ENCODE results near the gene PGP.

The PGP gene

DNA sequence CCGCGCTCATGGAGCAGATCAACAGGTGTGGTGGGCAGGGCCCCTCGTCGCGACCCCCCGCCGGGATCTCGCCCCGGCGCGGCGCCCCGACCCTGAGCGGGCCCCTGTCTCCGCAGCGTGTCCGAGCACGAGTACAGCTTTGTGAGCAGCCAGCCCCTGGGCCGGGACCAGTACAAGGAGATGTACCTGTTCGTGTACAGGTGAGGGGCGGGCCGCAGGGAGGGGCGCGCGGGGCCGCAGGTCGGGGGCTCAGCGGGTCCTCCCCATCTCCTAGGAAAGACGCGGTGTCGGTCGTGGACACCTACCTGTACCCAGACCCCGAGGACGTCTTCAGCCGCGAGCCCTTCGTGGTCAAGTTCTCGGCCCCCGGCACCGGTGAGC lies 22.5 kb upstream of the PGP start:
- DNase-seq: no peak

DNA sequence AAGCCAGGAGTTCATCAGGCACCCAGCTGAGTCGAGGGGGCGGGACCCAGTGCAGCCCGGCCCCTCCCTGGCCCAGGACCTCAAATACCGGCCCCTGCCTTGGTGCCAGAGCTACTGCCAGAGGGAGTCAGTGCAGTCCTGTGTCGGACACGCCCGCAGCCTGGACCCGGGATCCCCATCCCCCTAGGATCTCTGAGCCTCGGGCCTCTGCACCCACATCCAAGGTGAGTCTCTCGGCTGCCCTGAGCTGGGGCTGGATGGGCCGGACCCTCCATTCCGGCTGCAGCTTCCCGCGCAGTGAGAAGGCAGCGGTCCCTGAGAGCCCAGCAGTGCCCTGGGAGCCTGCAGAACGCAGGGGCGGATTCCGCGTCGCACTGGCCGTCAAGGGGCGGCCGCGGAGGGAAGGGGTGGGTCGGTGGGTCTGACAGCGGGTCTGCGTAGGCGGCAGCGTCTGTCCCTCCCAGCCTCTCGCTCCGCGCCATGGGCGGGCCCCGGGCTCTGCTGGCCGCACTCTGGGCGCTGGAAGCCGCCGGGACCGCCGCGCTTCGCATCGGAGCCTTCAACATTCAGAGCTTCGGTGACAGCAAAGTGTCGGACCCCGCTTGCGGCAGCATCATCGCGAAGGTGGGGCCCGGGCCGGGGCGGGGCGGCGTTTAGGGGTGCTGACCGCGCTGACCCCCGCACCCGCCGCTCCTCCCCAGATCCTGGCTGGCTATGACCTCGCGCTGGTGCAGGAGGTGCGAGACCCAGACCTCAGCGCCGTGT lies 21.9 kb upstream of the PGP start, which contains the start of gene DNASE1L2:
Gene DNASE1L2 (plus strand): TSS at position 108 of the 765 bp plus-strand sequence. CDS start 373 bp downstream, at position 481.
- no peak for DNase-seq

DNA sequence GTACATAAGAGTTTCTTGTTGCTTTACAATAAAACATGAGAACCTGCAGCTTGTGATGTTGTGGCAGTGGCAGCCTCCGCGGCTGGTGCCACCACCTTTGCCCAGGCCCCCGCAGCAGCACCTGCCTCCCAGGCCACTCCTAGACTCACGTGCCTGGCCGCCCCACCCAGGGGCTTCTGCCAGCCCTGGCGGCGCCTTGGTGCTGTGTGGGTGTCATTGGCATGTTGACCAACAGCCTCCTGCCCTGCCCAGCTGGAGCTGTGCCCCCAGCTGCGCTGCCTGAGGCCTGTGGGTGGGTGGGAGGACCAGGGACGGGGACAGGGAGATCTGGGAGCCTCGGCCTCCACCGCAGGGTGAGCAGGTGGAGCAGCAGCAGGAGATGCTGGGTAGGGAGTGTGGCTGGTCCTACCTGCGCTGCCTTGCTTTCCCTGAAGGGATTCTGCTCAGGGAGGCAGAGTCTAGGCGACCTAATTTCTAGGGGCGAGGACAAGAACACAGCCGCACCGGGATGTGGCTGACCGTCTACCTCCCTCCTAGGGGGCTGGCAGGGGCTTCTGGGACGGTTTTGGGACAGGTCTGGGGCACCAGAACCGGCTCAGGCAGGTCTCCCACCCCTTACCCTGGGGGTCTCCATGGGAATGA lies 21.2 kb upstream of the PGP start:
- no peak for DNase-seq

DNA sequence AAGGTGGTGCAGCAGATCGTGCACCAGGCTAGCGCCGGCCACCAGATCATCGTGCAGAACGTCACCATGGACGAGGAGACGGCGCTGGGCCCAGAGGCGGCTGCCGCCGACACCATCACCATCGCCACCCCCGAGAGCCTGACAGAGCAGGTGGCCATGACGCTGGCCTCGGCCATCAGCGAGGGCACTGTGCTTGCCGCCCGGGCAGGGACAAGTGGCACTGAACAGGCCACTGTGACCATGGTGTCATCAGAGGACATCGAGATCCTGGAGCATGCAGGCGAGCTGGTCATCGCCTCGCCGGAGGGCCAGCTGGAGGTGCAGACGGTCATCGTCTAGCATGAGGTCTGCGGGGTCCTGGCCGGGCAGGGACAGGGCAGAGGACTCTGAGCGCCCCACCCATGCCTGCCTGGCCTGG lies 20.6 kb upstream of the PGP start:
- no peak for DNase-seq

DNA sequence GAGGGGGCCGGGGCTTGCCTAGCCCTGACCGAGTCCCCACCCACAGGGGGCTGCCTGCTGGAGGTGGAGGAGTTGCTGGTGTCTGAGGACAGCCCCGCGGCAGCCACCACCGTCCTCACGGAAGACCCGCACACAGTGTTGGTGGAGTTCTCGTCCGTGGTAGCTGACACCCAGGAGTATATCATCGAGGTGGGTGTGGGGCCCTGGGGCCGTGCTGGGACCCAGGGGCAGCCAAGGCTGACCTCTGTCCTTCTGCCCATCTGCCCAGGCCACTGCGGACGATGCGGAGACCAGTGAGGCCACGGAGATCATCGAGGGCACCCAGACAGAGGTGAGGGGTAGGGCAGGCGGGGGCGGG lies 20.2 kb upstream of the PGP start:
- no peak for DNase-seq

DNA sequence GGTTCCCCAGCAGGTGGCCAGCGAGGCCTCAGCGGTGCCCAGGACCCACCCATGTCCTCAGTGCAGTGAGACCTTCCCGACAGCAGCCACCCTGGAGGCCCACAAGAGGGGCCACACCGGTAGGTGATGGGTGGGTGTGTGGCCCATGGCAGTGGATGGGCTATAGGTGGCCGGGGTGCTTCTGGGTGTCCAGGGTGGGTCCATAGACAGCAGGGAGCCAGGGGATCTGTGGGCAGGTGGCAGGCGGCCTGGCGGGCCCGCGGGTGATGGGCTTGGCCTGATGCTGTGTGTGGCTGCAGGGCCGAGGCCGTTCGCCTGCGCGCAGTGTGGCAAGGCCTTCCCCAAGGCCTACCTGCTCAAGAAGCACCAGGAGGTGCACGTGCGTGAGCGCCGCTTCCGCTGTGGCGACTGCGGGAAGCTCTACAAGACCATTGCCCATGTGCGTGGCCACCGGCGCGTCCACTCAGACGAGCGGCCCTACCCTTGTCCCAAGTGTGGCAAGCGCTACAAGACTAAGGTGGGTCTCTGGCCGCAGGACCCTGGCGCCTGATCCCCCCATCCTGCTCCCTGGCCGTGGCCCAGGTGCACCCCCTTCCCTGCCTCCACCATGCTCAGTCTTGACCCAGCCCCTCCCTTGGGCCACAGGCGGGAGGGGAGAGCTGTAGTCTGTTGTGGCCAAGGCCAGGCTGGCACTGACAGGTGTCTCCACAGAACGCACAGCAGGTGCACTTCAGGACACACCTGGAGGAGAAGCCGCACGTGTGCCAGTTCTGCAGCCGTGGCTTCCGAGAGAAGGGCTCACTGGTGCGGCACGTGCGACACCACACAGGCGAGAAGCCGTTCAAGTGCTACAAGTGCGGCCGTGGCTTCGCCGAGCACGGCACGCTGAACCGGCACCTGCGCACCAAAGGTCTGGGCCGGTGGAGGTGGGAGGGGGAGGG lies 19.5 kb upstream of the PGP start:
- peak; percentile 88 for DNase-seq

DNA sequence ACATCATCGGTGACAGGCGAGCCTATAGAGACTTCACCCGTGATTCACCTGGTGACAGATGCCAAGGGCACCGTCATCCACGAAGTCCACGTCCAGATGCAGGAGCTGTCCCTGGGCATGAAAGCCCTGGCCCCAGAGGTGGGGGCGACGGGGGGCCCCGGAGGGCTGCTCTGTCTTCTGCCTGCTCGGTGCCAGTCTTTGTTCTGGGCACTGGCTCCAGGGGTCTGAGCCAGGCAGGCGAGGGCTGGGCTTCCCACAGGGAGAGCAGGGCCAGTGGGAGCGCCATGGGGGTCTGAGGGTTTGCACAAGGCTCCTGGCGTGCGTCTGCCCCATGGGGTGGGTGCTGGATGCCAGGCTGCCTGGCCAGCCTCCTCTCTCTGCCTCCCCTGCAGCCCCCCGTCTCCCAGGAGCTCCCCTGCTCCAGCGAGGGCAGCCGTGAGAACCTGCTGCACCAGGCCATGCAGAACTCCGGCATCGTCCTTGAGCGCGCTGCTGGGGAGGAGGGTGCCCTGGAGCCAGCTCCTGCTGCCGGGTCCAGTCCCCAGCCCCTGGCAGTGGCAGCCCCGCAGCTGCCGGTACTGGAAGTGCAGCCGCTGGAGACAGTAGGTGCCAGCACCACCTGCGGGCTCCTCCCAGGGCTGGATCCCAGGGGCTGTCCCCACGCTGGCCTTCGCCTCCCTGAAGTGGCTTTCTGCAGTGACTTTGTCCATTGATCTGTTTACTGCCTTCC lies 18.6 kb upstream of the PGP start:
- DNase-seq: no peak

DNA sequence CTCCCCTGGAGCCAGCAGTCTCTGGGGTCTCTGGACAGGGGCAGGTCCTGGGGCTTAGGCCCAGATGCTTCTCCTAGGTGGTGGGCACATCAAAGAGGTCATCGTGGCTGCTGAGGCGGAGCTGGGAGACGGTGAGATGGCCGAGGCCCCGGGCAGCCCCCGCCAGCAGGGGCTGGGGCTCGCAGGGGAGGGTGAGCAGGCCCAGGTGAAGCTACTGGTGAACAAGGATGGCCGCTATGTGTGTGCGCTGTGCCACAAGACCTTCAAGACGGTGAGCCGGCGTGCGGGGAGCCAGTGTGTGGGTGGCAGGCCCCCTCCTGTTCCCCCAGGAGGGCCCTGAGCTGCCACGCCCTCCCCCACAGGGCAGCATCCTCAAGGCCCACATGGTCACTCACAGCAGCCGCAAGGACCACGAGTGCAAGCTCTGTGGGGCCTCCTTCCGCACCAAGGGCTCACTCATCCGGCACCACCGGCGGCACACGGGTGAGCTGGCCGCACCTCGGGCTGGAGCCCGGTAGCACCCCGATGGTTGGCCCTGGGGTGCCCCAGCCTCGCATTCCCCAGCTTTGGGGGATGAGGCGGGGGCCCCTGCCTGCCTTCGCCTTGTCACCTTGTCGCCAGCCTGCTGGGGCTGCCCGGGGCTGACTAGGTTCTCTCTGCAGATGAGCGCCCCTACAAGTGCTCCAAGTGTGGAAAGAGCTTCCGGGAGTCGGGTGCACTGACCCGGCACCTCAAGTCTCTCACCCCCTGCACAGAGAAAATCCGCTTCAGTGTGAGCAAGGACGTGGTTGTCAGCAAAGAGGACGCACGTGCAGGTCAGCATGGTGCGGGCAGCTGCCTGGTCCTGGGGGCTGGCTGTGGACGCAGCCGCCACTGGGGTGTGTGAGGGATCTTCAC lies 17.7 kb upstream of the PGP start:
- no peak for DNase-seq

DNA sequence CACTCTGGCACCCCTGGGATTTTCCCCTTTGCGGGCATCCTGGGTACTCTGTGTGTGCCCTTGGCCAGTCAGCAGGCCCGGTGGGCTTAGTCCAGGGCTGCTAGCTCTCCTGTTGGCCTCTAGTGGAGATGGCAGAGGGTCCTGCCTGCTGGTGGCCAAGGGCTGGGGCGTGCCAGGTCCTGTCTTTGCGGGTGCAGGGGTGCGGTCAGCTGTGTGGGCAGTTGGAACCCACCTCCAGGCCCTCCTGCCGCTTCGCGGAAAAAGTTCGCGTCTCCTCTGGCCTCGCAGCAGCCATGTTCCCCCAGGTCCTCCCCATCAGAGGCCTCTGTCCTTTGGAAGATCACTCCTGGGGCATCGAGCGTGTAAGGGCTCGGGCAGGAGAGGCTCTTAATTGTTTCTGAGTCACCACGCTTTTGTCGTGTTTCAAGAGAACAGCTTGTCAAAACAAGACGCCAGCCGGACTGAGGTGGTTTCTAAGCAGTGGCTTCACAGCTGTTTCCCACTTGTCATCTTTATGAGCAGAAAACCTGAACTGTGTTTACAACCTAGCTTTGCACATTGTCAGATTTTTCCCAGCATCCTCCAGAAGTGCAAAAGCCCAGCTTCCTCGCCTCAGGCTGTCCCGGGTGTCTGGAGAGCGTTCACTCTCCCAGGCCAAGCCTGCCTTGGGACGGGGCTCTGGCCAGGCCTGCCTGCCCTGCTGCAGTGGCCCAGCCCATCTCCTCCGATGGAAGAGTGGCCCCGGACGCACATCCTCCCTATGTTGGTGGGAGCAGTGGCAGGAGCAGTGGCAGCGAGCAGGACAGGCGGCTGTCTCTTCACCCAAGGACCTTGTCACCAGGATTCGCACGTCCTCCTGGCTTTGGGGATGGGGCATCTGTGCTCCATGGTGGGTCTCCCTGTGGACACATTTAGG lies 16.6 kb upstream of the PGP start:
- peak; percentile 92 for DNase-seq

DNA sequence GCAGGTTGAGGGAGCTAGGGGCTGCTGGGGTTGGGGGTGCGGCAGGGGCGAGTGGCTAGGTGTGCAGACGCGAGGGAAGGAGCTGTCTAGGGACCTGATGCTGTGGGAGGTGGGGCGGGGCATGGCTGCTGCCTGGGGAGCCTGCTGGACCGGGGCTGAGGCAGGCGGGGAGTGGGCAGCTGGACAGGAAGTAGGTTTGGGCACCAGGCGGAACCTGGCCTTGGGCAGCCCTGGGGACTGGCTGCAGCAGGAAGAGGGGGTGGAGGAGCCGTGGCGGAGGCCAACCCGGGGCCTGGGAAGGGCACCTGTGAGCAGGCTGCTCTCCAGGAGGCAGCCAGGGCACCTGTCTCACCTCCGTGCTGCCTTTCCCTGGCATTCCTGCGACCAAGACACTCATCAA lies 15.7 kb upstream of the PGP start:
- no peak for DNase-seq

DNA sequence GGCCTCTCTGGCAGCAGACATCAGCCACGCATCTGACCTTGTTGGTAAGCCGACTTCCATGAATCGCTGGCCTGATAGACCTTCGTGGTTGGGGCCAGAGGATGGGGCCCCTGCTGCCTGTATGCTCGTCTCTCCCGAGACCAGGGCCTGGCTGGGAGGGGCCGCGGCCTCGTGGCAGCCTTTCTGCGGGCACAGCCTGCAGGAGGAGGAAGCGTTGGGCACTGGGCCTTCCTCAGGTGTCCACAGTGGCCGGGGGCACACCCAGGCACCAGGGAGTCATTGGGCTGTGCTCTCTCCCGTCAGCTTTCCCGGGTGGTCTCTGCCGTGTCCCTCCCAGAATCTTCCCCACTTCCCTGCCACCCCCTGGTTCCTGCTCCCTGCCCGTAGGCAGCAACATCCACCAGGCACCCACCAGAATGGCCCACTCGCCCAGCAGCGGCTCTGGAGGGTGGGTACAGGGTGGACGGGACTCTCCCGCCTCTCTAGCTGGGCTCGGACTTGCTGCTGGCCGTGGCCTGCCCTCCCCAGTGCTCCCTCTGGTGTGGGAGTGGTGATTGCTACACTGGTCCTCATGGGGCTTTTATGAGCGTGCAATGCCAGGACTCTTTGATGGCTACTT lies 15.1 kb upstream of the PGP start:
- no peak for DNase-seq

DNA sequence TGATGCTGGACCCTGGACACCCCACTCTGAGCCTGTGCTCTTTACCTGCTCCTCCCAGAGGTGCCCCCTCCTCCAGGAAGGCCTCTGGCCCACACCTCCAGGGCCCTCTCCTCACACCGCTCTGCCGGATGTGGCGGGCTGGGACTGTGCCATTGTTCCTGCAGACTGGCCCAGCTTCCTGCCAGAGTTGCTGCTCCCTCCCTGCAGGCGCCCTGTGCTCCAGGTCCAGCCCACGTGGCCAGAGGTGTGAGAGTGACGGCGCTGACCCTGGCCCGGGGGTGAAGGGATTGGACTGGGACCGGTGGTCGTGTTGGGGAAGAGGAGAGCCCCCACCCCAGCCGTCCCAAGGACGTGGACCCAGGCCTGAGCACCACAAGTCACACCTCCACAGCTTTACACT lies 14.5 kb upstream of the PGP start:
- no peak for DNase-seq

DNA sequence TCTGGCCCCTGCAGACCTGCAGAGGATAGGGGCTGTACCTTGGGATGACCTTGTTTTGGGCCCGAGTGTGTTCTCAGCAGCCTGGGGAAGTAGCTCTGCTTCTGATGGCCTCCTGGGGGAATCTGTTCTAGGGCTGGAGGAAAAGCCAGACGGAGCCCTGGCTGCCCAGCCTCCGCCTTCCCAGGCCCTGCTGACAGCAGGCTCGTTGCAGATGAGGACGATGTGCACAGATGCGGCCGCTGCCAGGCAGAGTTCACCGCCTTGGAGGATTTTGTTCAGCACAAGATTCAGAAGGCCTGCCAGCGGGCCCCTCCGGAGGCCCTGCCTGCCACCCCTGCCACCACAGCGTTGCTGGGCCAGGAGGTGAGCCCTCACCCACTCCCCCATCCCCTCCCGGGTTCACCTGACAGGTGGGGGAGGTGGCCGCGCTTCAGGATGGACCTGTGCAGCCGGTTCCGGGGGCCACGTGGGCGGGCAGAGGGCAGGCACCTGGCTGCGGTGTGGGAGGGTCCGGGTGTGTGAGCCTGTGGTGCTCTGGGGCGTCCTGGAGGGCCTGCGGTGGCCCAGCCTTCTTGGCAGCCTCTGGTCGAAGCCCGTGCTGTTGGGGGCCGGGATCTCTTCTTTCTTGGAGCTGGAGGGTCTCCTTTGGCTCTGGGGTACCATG lies 13.7 kb upstream of the PGP start:
- DNase-seq: no peak

DNA sequence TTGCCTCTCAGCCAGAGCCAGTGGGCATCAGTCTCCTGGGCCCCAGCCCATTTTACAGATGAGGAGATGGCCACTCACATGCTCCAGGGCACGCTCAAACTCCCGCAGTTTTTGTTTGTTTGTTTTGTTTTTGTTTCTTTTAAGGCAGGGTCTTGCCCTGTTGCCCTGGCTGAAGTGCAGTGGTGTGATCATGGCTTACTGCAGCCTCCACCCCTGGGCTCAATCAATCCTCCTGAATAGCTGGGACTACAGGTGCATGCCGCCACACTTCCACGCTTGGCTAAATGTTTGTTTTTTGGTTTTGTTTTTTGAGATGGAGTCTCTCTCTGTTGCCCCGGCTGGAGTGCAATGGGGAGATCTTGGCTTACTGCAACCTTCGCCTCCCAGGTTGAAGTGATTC lies 12.3 kb upstream of the PGP start:
- no peak for DNase-seq

DNA sequence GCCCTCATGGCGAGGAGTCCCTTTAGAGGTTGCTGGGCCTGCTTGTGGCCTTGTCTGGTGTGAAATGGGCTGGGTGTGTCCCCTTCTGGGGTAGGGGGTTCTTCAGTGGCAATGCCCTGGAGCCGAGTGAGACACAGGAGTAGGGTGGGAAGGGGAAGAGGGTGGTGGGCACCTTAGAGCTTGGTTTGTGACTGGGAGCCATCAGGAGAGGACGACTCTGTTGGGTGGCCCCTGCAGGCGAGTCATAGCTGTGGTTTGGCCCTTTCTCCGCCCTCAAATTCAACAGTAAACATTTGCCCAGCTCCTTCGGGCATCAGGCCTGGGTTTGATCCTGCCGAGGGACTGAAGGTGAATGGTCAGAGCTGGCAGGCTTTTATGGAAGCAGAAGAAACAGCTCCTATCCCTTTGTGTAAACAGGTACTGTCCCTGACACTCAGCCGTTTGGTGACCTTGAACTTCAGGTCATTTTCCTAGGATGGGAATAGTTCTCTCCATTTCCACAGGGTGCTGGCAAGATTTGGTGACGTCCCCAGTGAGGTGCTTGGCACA lies 11.7 kb upstream of the PGP start:
- DNase-seq: no peak

DNA sequence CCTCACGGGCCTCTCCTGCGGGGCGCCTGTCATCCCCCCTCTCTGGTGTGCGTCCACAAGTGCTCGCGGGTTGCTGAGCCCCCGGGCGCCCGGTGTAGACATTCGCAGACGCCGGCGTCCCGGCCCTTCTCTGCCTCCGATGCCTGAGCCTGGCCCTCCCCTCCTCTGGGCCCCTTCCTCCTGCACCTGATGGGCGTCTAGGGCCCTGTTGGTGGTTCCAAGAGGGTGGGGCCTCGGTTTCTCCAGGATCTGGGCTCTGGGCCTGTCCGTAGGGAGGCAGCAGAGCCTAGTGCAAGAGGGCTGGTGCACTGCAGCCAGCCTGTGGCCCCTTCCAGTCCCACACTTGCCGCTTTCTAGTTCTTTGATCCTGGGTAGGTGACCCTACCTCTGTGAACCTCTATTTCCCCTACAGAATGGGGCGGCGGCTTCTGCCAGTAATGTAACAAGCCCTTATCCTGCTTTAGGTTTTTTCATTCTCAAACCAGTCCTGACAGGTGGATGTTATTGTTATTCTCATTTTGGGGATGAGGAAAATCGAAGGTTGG lies 9.4 kb upstream of the PGP start:
- DNase-seq: no peak

DNA sequence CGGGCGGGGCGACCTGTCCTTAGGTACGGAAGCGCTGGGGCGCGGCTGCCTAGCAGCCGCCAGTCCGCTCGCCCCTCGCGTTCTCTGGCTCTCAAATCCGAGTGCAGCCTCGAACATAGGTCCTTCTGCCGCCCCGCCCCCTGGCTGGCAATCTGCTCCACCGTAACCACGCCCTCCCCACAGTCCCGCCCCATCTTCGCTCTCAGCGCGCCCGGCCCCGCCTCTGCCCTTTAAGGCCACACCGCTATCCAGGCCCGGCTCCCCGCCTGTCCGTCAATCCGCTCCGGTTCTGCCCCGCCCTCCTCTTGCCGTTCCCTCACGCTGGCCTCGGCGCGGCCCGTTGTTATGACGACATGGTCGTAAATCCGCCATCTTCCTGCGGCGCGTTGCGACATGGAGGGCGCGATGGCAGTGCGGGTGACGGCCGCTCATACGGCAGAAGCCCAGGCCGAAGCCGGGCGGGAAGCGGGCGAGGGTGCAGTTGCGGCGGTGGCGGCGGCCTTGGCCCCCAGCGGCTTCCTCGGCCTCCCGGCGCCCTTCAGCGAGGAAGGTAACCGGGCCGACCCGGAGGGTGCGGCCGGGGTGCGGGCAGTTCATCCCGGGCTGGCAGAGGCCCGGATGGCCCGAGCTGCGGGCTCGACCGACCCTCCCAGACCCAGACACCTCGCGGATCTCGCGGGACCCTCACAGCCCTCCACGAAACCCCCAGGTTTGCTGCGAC lies 8.7 kb upstream of the PGP start, which contains the start of gene E4F1:
Gene E4F1 (plus strand): TSS at position 371 of the 721 bp plus-strand sequence. CDS start 23 bp downstream, at position 394.
- peak; percentile 98 for DNase-seq

DNA sequence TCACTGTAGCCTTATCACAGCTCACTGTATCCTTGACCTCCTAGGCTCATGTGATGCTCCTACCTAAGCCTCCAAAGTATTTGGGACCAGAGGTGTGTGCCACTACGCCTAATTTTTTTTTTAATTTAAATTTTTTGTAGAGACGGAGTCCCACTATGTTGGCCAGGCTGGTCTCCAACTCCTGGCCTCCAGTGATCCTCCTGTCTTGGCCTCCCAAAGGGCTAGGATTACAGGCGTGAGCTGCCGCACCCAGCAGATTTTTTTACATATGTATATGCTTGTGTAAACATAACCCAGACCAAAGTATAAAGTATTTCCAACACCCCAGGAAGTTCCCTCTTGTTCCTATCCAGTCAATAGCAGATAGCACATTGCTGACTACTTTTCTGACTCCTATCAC lies 1.7 kb upstream of the PGP start:
- DNase-seq: no peak
